Measurements from ENCODE around the gene MTX1.

- TF ChIP-seq FOXA1 (IDR thresholded peaks at IDR 0.05; ENCODE audit: borderline replicate concordance) (no peak), EGR1 (conservative IDR thresholded peaks at IDR 0.05) (no peak), CTCF (IDR thresholded peaks at IDR 0.05 in 2 of 3, conservative IDR thresholded peaks at IDR 0.05 in 1 of 3; ENCODE audit: insufficient read depth in 2 of 3, low read depth in 1 of 3, low read length in 3 of 3) (no peak), POLR2A (conservative IDR thresholded peaks at IDR 0.05) (no peak), FIP1L1 (IDR thresholded peaks at IDR 0.05; ENCODE audit: low read depth, low read length, poor library complexity, severe bottlenecking) (no peak), ZNF324 (CRISPR knock-in tag; IDR thresholded peaks at IDR 0.05) (no peak), ZBTB40 (IDR thresholded peaks at IDR 0.05) (no peak), ZBTB40 (CRISPR knock-in tag; IDR thresholded peaks at IDR 0.05) (no peak), HMG20B (CRISPR knock-in tag; IDR thresholded peaks at IDR 0.05) (no peak), PCBP2 (IDR thresholded peaks at IDR 0.05; ENCODE audit: low read depth, low read length, poor library complexity, severe bottlenecking) (no peak), HMGN3 (IDR thresholded peaks at IDR 0.05; ENCODE audit: borderline replicate concordance, extremely low read depth, insufficient read length, low read depth, low read length) (no peak), ESRRA (IDR thresholded peaks at IDR 0.05; ENCODE audit: borderline replicate concordance, low read depth) (no peak)
These were observed 37.7 kb upstream of the MTX1 start for GRCh38 chr1:155170806-155171205.

All from K562 (cell line).